Activated naive CD4-positive, alpha-beta T cell treated with anti-CD3 and anti-CD28 coated beads, Interleukin-2, amount 50 U/mL, for 24 hours (primary cell): ENCODE data around the gene MVP.

Experiments used
- H3K27ac Mint-ChIP-seq: one replicate; pipeline ENCODE4 v1.8.0; 2021; ENCODE audit warnings: mild to moderate bottlenecking, mixed read lengths
- H3K27me3 Mint-ChIP-seq: one replicate; pipeline ENCODE4 v1.8.0; 2021; ENCODE audit warnings: mixed read lengths
- H3K36me3 Mint-ChIP-seq: one replicate; pipeline ENCODE4 v1.8.0; 2021; ENCODE audit warnings: mixed read lengths
- H3K4me1 Mint-ChIP-seq: one replicate; pipeline ENCODE4 v1.8.0; 2021; ENCODE audit warnings: mixed read lengths
- H3K4me3 Mint-ChIP-seq: one replicate; pipeline ENCODE4 v1.8.0; 2021; ENCODE audit warnings: mild to moderate bottlenecking, mixed read lengths
- H3K9me3 Mint-ChIP-seq: one replicate; pipeline ENCODE4 v1.8.0; 2021; ENCODE audit warnings: mixed read lengths

MVP gene

DNA sequence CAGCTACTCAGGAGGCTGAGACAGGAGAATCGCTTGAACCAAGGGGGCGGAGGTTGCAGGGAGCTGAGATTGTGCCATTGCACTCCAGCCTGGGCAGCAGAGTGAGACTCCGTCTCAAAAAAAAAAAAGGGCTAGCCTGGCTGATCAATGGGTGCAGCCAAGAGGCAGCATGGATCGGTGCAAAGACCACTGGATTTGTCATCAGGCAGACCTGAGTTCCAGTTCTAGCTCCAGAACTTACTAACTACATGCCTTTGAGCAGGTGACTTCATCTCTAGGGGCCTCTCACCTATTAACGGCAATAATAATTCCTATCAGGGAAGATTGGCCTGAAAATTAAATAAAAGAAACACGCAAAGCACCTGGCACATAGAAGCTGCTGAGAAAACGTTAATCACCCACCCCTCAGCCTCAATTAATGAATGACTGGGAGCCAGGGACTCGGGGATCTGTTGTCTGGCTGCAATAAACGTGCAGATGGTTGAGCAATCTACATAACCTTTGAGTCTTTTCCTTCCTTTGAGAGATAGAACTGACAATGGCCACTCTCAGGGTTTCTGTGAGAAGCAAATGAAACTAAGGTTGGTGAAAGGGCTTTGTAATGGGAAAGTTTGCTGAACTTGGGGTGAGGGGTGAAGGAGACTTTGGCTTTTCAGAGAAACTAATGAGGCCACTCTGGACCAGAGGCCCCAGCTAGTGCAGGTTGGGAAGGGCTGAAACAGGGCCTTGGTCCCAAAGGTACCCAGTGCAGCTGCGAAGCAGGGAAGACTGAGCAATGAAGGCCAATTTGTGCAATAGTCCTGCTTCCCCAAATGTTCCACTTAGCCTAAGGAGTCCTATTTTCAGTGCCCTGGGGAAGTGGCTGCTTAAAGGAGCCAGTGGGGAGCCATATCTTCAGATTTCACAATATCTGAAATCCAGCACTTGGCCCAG is 71.5 kb downstream of the MVP start:
- no peaks in the 10 kb centered on the region for H3K36me3 Mint-ChIP-seq
- H3K9me3 Mint-ChIP-seq, result no peaks in the 10 kb centered on the region
- no peak overlapping the region for H3K27ac Mint-ChIP-seq
- H3K4me1 Mint-ChIP-seq, result no peaks in the 10 kb centered on the region
- H3K27me3 Mint-ChIP-seq, result peaks cover 2% of the 10 kb centered on the region
- no peak overlapping the region for H3K4me3 Mint-ChIP-seq

DNA sequence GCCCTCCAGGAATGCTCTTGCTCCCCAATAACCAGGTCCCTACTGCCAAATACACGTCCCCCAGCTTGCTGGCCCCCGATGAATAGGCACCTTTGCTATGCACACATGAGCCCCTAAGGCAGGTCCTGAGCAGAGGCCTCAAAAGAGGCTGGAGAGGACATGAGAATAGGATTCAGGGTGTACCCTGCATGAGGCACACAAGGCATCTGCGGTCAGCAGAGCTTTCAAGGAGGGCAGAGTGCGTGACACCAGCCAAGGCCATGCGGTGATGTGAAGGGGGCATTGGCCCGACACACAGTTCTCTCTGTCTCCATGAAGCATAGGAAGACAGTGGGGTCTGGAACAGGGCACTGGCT is 72.2 kb downstream of the MVP start:
- H3K27ac Mint-ChIP-seq, result no peak overlapping the region
- no peaks in the 10 kb centered on the region for H3K9me3 Mint-ChIP-seq
- peaks cover 5% of the 10 kb centered on the region for H3K27me3 Mint-ChIP-seq
- no peaks in the 10 kb centered on the region for H3K36me3 Mint-ChIP-seq
- H3K4me3 Mint-ChIP-seq, result no peak overlapping the region
- H3K4me1 Mint-ChIP-seq, result no peaks in the 10 kb centered on the region

DNA sequence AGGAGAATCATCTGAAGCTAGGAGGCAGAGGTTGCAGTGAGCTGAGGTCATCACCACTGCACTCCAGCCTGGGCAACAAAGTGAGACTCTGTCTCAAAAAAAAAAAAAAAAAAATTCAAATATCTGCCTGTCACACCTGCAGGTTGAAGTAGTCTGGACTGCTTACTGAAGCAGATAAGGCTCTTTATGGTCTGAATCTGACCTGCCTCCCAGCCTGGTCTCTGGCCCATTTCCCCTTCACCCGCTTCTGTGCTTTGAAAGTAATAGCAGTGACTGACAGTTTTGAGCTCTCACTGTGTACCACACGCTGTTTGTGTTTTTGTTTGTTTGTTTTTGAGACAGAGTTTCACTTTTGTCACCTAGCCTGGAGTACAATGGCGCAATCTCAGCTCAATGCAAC is 73.3 kb downstream of the MVP start:
- H3K4me1 Mint-ChIP-seq, result no peaks in the 10 kb centered on the region
- H3K36me3 Mint-ChIP-seq, result no peaks in the 10 kb centered on the region
- no peak overlapping the region for H3K4me3 Mint-ChIP-seq
- H3K9me3 Mint-ChIP-seq, result no peaks in the 10 kb centered on the region
- H3K27ac Mint-ChIP-seq, result no peak overlapping the region
- H3K27me3 Mint-ChIP-seq, result peaks cover 14% of the 10 kb centered on the region

DNA sequence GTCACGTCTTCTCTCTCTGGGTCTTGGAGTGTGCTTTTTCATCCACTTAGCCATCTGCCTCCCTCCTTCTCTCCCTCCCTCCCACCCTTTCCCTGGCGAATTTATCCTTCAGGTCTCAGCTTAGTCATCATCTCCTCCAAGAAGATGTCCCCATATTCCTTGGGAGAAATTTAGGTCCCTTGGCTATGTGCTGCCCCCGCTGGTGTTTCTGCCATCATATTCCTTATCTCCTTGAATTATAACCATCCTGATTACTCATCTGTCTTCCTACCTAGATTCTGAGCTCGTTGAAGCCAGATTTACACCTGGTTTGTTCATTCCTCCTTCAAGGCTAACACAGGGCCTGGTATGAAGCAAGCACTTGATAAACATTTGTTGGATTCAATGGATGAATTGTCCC is 74.1 kb downstream of the MVP start:
- H3K9me3 Mint-ChIP-seq, result no peaks in the 10 kb centered on the region
- H3K27me3 Mint-ChIP-seq, result peaks cover 15% of the 10 kb centered on the region
- H3K4me3 Mint-ChIP-seq, result no peak overlapping the region

DNA sequence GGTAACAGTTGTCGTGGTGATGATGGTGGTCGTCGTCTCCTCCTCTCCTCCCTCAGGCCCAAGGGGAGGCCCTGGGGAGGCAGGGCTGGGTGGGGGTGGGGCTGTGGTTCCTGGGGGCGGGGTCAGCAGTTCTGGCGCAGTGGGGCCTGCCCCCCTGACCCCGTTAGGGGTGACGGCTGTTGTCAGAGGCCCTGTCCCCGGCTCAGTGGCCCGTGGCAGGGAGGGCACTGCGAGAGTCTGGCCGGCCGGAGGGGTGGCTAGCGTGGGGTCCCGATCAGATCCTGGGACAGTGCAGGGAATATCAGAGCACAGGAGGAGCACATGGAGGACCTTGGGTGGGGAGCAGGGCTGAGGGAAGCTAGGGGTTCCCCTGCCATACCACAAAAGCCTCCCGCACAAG is 76.6 kb downstream of the MVP start:
- Mint-ChIP-seq H3K4me1 (peaks cover 6% of the 10 kb centered on the region), H3K36me3 (no peaks in the 10 kb centered on the region), H3K9me3 (no peaks in the 10 kb centered on the region), H3K27me3 (peaks cover 15% of the 10 kb centered on the region), H3K4me3 (no peak overlapping the region), H3K27ac (no peak overlapping the region)

More for the DNA sequence above, 74.1 kb downstream of the MVP start:
- Mint-ChIP-seq H3K27ac (no peak overlapping the region), H3K36me3 (no peaks in the 10 kb centered on the region), H3K4me1 (no peaks in the 10 kb centered on the region)

DNA sequence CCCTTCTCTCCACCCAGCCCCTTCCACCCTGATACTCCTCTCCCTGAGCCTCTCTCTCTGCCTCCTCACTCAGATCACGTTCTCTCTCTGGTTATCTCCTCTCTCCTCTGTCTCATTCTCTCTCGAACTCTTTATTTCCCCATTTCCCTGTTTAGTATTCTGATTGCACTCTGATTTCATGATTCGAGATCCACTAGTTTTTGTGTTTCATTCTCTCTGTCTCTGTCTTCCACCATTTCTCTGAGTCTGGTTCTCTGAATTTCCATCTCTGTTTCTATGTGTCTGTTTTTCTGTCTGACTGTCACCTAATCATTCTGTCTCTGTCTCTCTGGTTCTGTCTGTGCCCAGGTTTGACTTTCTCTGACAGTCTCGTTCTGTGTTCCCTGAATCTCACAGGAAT is 77.1 kb downstream of the MVP start:
- H3K27me3 Mint-ChIP-seq, result peaks cover 15% of the 10 kb centered on the region
- no peaks in the 10 kb centered on the region for H3K36me3 Mint-ChIP-seq
- H3K9me3 Mint-ChIP-seq, result no peaks in the 10 kb centered on the region
- peak overlapping the region; percentile 52 for H3K27ac Mint-ChIP-seq
- H3K4me3 Mint-ChIP-seq, result no peak overlapping the region
- peaks cover 6% of the 10 kb centered on the region for H3K4me1 Mint-ChIP-seq
